Activated T-helper 17 cell treated with anti-CD3 and anti-CD28 coated beads, Interleukin-2, amount 50 U/mL, for 72 hours (primary cell): Measurements from ENCODE around the gene DBNDD1. TPM values are rescaled to one million over a fixed set of nuclear protein-coding genes. Genes with fewer than 3 reads are reported as not detected.
A peak's percentile ranks its signal among the peaks of the same experiment; 100 is the strongest.

Source experiments
- ATAC-seq: fragments of 150-1000 bp; cut with Tn5 transposase; replicated peaks from 2 replicates; pipeline ENCODE4 v1.10.0; 2021; ENCODE audit warnings: mild to moderate bottlenecking, moderate library complexity
- H3K27ac Mint-ChIP-seq: one replicate; pipeline ENCODE4 v1.8.0; 2022; ENCODE audit warnings: mixed read lengths
- H3K27me3 Mint-ChIP-seq: one replicate; pipeline ENCODE4 v1.8.0; 2022; ENCODE audit warnings: mixed read lengths
- H3K36me3 Mint-ChIP-seq: one replicate; pipeline ENCODE4 v1.8.0; 2022; ENCODE audit warnings: low read depth, mild to moderate bottlenecking, mixed read lengths
- H3K4me1 Mint-ChIP-seq: one replicate; pipeline ENCODE4 v1.8.0; 2022; ENCODE audit warnings: mixed read lengths
- H3K4me3 Mint-ChIP-seq: one replicate; pipeline ENCODE4 v1.8.0; 2022; ENCODE audit warnings: mild to moderate bottlenecking, mixed read lengths
- H3K9me3 Mint-ChIP-seq: one replicate; pipeline ENCODE4 v1.8.0; 2022; ENCODE audit warnings: mixed read lengths
- total RNA-seq, 2 donors: library from RNA; stranded (reverse); gene quantifications; one replicate each; pipeline ENCODE4 v1.2.3, GENCODE V29; 2022

DBNDD1 gene
- total RNA-seq, 2 donors from 2014 or later = 0.53 TPM; not detected in 1

- Mint-ChIP-seq H3K4me1 (peaks cover 12% of the 10 kb centered on the region), H3K9me3 (no peaks in the 10 kb centered on the region), H3K4me3 (no peak overlapping the region), H3K27ac (no peak overlapping the region), H3K36me3 (peaks cover 17% of the 10 kb centered on the region), H3K27me3 (no peaks in the 10 kb centered on the region)
- ATAC-seq = no peak
These were observed 8.4 kb upstream of the DBNDD1 start for GRCh38 chr16:90027611-90028010.

GRCh38 chr16:90026135-90026534, 6.9 kb upstream of the DBNDD1 start:
- H3K36me3 Mint-ChIP-seq = peaks cover 2% of the 10 kb centered on the region
- H3K4me1 Mint-ChIP-seq = peaks cover 5% of the 10 kb centered on the region
- H3K4me3 Mint-ChIP-seq = no peak overlapping the region
- no peaks in the 10 kb centered on the region for H3K27me3 Mint-ChIP-seq
- ATAC-seq = peak; percentile 13
- H3K27ac Mint-ChIP-seq = no peak overlapping the region
- H3K9me3 Mint-ChIP-seq = no peaks in the 10 kb centered on the region

DNA sequence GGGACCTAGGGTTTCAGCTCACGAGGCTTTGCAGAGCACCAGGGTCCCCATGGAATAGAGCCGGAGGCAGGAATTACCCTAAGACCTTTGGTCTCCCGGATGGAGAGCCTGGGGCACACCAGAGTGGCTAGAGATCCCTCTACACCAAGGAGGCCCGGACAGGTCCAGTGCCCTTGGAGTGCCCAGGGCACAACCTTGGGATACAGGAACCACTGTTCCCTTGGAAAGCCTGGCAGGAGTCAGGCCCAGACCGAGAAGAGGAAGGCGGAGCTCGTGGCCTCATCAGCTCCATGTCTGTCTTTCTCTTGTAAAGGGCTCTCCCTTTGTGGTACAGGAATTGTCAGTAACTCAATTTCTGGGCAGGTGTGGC, 3.8 kb upstream of the DBNDD1 start:
- no peaks in the 10 kb centered on the region for H3K36me3 Mint-ChIP-seq
- H3K27me3 Mint-ChIP-seq = no peaks in the 10 kb centered on the region
- ATAC-seq = no peak
- H3K4me1 Mint-ChIP-seq = peaks cover 5% of the 10 kb centered on the region
- H3K9me3 Mint-ChIP-seq = no peaks in the 10 kb centered on the region
- peak overlapping the region; percentile 81 for H3K4me3 Mint-ChIP-seq
- no peak overlapping the region for H3K27ac Mint-ChIP-seq

- peak; percentile 94 for ATAC-seq
These were observed 3.2 kb upstream of the DBNDD1 start for GRCh38 chr16:90022209-90023077.

DNA sequence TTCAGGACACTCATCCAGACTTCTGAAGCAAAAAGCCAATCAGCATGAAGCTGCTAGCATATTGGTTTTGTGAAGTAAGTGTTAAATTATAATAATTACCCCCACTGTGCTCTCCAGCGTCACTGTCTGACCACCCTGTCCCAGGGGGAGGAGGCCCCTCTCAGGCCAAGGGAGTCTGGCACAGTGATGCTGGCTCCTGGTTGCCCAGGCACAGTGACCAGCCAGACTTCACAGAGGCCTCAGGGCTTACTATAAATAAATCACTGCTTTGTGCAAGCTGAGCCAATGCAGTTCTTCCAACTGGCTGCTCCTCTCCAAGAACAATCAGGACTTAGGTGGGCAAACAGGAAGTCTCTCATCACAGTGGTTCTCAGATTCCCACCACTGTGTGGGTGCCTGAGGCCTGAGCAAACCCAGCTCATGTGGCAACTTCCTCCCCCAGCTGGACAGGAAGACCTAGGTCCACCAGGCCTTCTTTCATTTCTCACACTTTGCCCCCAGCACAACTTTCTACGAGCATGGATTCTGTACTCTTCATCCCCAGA, 1.7 kb upstream of the DBNDD1 start:
- Mint-ChIP-seq H3K4me3 (peak overlapping the region; percentile 63), H3K36me3 (no peaks in the 10 kb centered on the region), H3K27me3 (no peaks in the 10 kb centered on the region), H3K9me3 (no peaks in the 10 kb centered on the region), H3K4me1 (peaks cover 5% of the 10 kb centered on the region), H3K27ac (no peak overlapping the region)
- no peak for ATAC-seq

More at GRCh38 chr16:90022209-90023077, 3.2 kb upstream of the DBNDD1 start:
- Mint-ChIP-seq H3K27ac (peak overlapping the region; percentile 82), H3K9me3 (no peaks in the 10 kb centered on the region), H3K4me1 (peaks cover 5% of the 10 kb centered on the region), H3K27me3 (no peaks in the 10 kb centered on the region), H3K36me3 (no peaks in the 10 kb centered on the region), H3K4me3 (peak overlapping the region; percentile 81)

DNA sequence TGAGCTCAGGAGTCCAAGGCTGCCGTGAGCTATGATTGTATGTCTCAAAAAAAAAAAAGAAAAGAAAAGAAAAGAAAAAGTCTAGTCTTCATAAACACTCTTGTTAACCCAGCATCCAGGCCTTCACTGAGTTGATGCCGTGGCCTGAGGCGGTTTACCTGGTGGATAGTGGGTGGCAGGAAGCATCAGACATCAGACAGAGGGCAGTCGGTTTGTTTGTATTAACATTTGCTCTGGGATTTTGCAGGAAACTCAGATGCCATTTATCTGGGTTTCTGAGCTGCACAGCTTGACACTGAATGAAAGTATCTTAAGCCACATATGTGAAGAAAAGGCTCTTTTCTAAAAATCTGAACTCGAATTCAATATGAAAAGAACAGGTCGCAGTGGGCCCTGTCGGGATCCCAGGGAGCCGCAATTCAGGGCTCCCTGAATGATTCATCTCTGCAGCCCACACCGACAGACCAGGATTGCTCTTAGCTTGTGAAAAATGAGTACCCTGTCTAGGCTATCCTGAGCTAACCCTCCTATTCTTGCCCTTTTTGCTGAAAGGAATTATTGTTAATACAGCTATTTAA, 1.1 kb upstream of the DBNDD1 start:
- H3K4me3 Mint-ChIP-seq = peak overlapping the region; percentile 63
- H3K36me3 Mint-ChIP-seq = no peaks in the 10 kb centered on the region
- H3K27me3 Mint-ChIP-seq = no peaks in the 10 kb centered on the region
- H3K9me3 Mint-ChIP-seq = no peaks in the 10 kb centered on the region
- peaks cover 5% of the 10 kb centered on the region for H3K4me1 Mint-ChIP-seq
- no peak for ATAC-seq
- H3K27ac Mint-ChIP-seq = no peak overlapping the region

DNA sequence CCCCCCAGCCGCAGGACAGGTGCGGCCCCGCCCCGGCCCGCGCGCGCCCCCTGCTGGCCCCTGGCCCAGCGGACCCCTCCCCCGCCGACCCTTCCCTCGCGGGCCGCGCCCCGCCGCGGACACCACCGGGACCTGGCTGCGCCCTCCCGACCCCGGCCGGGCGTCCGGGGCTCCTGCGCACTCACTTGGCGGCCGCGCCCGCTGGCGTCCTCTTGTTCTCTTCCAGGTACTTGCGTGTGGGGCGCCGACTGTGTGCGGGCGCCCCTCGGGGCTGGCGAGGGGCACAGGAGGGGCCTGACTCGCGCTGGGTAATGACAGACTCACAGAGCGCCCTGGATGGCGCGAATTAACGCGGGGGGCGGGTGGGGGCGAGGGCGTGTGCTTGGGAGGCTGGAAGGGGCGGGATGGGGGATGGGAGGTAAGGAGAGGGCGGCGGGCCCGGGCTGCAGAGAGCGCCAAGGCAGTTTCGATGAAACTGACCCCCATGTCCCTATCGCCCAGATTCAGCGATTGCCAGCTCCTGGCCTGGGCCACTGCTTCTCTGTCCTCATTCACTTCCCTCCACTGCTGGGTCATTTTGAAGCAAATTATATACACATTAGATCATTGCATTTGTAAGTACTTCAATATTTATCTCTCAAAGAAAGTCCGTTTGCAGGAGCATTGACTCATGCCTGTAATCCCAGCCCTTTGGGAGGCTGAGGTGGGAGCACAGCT, 445 bp upstream of the DBNDD1 start:
- peak; percentile 50 for ATAC-seq
- Mint-ChIP-seq H3K4me3 (peak overlapping the region; percentile 63), H3K27me3 (no peaks in the 10 kb centered on the region), H3K4me1 (peaks cover 5% of the 10 kb centered on the region), H3K27ac (no peak overlapping the region), H3K36me3 (no peaks in the 10 kb centered on the region), H3K9me3 (no peaks in the 10 kb centered on the region)

DNA sequence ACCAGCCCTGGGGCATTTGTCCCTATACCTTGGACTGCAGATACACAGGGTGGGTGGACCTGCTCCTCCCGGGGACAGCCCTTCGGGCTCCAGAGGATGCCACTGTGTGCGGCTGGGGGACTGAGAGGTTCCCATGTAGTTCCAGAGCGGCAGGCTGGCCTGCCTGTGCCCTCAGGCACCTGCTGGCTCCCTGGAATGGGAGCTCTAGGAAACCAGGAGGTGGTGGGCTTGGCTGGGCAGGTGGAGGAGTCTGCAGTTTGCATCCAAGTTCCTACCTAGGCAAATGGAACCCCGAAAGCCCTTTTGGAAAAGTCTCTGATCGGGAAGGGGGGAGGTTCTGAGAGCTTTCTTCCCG, 982 bp downstream of the DBNDD1 start:
- H3K27ac Mint-ChIP-seq = no peak overlapping the region
- H3K9me3 Mint-ChIP-seq = no peaks in the 10 kb centered on the region
- ATAC-seq = no peak
- H3K27me3 Mint-ChIP-seq = no peaks in the 10 kb centered on the region
- H3K4me3 Mint-ChIP-seq = peak overlapping the region; percentile 50
- H3K4me1 Mint-ChIP-seq = peaks cover 5% of the 10 kb centered on the region
- no peaks in the 10 kb centered on the region for H3K36me3 Mint-ChIP-seq

DNA sequence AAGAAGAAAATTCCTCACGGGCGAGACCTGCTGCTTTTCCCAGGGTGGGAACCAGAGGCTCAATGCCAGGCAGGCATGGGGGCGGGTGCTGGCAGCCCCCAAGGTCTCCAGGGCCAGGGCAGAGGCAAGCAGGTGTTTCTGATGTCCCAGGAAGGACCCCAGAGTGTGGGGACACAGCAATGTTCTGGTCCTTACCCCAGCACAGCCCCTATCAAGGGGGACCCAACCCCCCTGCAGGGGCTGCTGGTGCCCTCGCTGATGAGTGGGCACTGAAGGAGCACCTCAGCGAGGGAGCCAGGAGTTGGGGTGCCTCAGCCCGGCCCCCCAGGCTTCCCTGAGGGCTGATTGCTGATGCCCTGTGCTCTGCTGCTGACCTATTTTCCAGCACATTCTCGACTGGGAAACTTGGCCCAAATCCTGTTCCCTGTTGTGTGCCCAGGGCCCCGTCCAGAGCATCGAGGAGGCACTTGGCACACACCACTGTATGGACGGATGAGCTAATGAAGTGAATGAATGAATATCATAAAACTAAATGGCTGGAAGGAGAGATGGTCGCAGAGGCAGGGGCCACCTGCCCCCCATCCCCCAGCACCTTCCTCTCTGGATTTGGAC, 2.8 kb downstream of the DBNDD1 start:
- ATAC-seq = no peak
- Mint-ChIP-seq H3K4me3 (no peak overlapping the region), H3K27ac (no peak overlapping the region), H3K4me1 (no peaks in the 10 kb centered on the region), H3K27me3 (no peaks in the 10 kb centered on the region), H3K9me3 (no peaks in the 10 kb centered on the region), H3K36me3 (no peaks in the 10 kb centered on the region)

DNA sequence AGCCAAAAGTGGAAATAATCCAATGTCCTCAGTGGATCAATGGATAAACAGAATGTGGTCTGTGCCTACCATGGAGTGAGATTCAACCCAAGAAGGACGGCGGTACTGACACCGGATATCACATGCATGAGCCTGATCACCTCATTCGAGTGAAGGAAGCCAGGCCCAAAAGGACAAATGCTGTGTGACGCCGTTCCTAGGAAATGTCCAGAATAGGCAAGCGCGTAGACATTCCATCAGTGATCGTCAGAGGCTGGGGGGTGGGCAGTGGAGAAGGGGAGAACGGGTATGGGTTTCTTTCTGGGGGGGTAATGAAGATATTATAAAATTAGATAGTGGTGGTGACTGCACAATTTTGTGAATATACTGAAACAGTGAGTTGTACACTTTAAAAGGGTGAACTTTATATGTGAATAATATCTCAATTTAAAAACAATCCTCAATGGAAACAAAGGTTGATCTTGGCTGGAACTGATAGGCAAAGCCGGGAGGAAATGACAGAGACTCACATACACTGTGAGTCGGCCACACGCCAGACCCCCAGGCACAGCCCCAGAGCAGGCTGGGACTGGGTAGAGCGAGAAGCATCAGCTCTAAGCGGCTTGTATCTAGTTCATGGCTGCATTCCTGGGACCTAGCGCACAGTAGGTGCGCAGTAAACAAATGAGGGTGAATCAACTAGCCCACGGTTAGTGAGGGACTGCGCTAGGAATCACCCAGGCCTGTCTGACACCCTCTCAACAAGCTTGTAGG, 3.5 kb downstream of the DBNDD1 start:
- H3K4me3 Mint-ChIP-seq = no peak overlapping the region
- ATAC-seq = no peak
- no peaks in the 10 kb centered on the region for H3K4me1 Mint-ChIP-seq
- no peaks in the 10 kb centered on the region for H3K9me3 Mint-ChIP-seq
- no peaks in the 10 kb centered on the region for H3K27me3 Mint-ChIP-seq
- no peak overlapping the region for H3K27ac Mint-ChIP-seq
- H3K36me3 Mint-ChIP-seq = no peaks in the 10 kb centered on the region

GRCh38 chr16:90012991-90013745, 6.1 kb downstream of the DBNDD1 start:
- H3K9me3 Mint-ChIP-seq = no peaks in the 10 kb centered on the region
- no peak for ATAC-seq
- H3K4me3 Mint-ChIP-seq = no peak overlapping the region
- no peak overlapping the region for H3K27ac Mint-ChIP-seq
- no peaks in the 10 kb centered on the region for H3K27me3 Mint-ChIP-seq
- peaks cover 5% of the 10 kb centered on the region for H3K4me1 Mint-ChIP-seq
- H3K36me3 Mint-ChIP-seq = no peaks in the 10 kb centered on the region

DNA sequence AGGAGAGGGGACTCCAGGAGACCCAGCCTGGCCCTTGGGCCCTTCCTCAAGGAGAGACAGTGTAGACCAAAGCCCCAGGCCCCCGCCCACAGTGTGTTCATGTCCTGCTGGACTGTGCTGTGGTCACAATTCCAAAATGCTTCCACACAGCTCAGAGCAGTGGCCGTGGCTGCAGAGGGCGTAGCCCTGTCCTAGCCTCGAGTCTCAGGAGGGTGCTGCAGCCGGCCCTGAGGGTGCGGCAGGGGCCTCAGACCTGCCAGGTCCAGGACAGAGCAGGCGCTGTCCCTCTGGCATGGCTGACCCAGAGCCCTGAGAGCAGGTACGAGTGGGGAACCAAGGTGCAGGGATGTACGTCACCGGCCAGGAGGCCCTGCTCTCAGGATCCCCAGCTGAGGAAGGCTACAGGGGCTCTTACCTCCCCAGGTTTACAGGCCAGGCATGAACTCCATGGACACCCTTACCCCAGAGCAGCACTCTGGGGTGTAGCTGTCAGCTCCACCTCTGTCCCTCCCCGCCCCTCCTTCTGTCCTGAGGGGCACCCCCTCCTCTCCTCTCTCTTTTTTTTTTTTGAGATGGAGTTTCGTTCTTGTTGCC, 7.3 kb downstream of the DBNDD1 start:
- Mint-ChIP-seq H3K4me3 (no peak overlapping the region), H3K36me3 (no peaks in the 10 kb centered on the region), H3K27me3 (no peaks in the 10 kb centered on the region), H3K4me1 (peaks cover 5% of the 10 kb centered on the region), H3K27ac (no peak overlapping the region), H3K9me3 (no peaks in the 10 kb centered on the region)
- no peak for ATAC-seq

GRCh38 chr16:90011508-90011819, 7.8 kb downstream of the DBNDD1 start:
- Mint-ChIP-seq H3K4me1 (peaks cover 5% of the 10 kb centered on the region), H3K4me3 (no peak overlapping the region), H3K9me3 (no peaks in the 10 kb centered on the region), H3K27me3 (no peaks in the 10 kb centered on the region), H3K27ac (no peak overlapping the region), H3K36me3 (no peaks in the 10 kb centered on the region)
- no peak for ATAC-seq
